Activated CD4-positive, alpha-beta T cell treated with anti-CD3 and anti-CD28 coated beads, Interleukin-2, amount 50 U/mL, for 1 hour (primary cell): ENCODE results near the gene BUD31.

Experiments
- DNase-seq: peaks from one replicate; pipeline ENCODE4 v3.0.0-alpha.2; 2020

The BUD31 gene

GRCh38 chr7:99438573-99439480 is 30.1 kb downstream of the BUD31 start, which contains the start of the genes CPSF4 and PTCD1:
Gene CPSF4 (plus strand): TSS chr7:99438943. CDS start chr7:99439083, 140 bp downstream.
Gene PTCD1 (minus strand): TSS chr7:99438798. CDS start chr7:99435242, 3,556 bp downstream.
- DNase-seq, result peak; percentile 86

GRCh38 chr7:99440195-99440594 is 31.4 kb downstream of the BUD31 start:
- no peak for DNase-seq

DNA sequence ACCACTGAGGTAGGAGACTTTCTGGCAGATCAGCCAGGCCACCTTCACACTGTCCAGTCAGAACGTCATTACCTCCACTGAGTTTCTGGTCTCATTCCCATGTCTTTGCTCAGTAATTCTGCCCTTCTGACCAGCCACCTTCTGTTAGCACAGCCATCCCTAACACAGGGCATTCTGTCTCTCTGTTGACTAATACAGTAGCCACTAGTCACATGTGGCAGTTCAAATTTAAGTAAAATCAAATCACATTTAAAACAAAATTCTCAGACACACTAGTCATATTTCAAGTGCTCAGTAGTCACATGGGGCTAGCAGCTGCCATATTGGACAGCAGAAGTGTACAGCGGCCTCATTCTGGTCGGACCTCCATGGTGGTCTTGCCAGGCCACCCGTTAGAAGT is 37.3 kb downstream of the BUD31 start:
- no peak for DNase-seq

DNA sequence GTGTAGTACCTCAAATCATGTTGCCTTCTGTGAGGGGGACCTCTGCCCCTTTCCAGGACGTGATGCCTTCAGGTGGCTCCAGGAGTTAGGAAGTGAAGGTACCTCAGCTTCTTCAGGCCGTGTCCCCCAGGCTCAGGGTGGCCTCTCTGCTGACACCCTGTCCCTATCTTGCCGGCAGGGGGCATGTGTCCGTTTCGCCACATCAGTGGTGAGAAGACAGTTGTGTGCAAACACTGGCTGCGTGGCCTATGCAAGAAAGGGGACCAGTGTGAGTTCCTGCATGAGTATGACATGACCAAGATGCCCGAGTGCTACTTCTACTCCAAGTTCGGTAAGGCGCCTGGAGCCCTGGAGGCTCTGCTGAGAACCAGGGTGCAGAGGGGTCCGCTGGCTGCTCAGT is 39.2 kb downstream of the BUD31 start:
- no peak for DNase-seq

DNA sequence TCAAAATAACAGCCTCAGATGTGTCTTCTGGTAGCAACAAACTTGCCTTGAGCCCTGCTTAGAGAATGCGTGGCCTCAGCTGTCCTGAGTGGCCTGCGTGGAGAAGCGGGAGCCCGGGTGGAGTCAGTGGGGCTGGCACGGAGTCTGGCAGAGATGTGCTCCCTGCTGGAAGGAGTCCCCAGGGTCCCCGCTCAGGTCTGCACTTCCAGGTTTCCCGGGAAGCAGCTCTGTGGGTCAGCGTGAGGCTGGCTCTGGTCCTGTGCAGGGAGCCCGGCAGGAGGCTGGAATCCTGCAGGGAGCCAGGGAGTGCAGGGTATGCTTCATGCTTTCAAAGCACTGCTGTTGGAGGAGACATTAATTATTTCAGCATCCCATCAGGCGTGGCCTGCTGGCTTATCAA is 40.1 kb downstream of the BUD31 start:
- no peak for DNase-seq

- no peak for DNase-seq
Measured at GRCh38 chr7:99449326-99449725, 40.6 kb downstream of the BUD31 start.

DNA sequence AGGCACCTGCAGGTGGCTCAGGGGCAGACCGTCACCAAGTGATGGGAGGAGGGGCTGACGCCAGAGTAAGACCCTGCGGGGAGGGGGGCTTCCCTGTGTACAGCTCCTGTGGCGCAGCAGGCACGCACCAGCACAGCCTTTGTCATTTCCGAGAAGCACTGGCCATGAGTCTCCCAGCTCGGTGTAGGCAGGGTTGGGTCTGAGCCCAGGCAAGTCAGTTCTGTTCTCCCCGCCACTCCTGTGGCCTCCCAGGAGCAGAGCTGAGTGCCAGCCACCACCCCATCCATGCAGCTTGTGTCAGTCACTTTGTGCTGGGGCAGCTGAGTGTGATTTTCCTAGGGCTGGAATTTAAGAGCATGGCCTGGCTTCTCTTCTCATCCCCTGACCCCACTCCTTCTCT is 43.2 kb downstream of the BUD31 start:
- no peak for DNase-seq

DNA sequence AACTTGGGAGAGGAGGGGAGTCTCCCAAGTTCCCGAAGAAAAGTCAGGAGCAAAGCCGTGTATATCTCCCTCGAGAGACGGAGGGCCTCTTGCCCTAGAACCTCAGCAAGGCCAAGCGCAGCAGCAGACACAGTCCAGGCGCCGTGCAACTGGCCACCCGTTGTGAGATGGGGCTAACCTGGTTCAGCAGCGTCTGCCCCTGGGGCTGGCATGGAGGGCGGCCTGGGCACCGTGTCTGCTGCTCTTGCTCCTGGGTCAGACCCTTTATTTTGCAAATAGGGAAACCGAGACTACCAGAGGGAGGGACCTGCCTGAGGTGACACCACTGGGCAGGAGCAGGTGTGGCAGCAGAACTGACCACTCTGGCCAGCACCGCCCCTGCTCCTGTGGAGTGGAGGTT is 43.8 kb downstream of the BUD31 start:
- no peak for DNase-seq

DNA sequence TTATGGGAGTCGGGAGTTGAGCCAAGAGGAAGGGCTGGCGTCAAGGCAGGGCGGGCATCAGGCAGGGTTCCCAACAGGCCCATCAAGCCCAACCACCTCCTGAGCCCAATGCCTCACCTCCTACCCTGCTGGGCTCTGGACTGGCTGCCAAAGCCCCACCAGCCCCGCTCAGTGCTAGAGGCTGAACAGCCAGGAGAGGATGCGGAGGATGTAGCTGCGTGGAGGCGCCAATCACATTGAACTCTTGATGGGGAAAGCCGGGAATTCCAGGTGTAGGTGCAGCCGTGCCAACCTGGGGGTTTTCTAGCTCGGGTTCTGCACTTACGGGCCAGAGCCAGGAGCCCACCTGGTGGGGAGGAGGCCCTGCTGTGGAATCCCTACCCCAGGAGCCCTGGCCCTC is 44.3 kb downstream of the BUD31 start:
- DNase-seq, result no peak

DNA sequence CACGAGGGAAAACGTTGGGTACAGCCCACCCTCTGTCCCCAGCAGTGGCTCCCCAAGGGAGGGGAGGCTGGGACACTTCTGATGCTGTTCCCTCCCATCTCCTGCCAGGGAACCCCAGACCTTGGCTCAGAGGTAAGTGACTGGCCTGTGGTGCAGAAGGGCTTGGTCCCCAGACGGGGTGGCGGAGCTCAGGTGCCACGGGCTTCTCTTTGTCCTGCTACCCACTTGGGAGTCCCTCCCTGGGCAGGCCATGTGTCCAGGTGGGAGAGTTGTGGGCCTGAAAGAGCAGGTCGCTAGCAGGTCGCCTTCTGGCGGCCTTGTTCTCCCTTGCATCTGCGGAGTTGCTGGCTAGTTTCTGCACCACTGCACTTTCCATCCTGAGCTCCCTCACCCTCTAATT is 47.1 kb downstream of the BUD31 start:
- no peak for DNase-seq

DNA sequence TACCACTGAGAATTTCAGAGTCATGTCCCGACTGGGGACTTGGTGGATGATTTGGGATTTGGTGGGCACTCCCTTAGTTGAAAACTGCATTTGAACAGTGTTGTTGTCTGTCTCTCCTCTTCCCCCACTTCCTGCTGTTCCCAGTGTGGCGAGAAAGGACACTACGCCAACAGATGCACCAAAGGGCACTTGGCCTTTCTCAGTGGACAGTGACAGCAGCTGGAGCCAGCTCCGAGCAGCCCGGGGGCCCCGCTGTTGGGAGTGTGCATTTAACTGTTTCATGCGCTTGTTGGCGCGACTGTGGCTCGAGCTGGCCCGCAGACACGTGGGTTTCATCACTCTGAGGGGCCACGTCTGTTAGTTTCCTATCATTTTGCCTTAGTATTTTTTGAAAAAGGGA is 47.5 kb downstream of the BUD31 start:
- DNase-seq, result no peak

- no peak for DNase-seq
Measured at GRCh38 chr7:99457050-99457649, 48.4 kb downstream of the BUD31 start.

- no peak for DNase-seq
Measured at GRCh38 chr7:99457650-99458493, 49.1 kb downstream of the BUD31 start.

DNA sequence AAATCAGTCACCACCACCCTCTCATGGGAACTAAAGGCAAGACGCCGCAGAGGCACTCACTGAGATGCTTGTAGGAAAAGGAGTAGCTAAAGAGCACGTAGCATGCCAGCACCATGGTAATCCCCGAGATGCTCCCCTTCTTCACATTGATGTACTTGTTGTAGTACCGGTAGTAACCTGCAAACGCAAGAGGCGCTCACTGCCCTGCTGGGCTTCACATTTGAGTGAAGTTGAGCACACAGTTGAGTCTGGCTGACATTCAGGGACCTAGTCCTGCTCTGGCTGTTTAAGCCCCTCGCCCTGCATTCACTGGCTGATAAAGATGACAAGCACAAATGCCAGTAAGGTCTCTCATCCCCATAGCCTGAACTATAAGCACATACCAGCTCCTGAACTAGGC is 50.3 kb downstream of the BUD31 start:
- no peak for DNase-seq

DNA sequence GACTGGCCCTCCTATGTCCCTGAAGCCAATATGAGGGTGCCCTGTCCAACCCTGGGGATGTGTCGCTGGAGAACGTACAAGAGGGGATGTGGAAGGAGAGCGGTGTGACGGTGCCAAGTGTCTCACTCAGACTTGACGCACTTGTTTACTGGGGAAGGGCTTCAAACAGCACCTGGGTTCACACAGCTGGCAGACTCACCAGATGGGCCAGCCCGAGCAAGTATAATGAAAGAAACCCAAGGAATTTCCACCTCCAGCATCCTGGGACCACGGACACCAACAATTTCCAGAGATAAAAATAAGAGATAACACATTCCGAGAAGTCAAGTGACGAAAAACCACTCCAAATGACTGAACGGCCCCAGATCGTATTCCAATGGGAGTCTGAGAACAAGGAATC is 51.9 kb downstream of the BUD31 start:
- no peak for DNase-seq

GRCh38 chr7:99461221-99461620 is 52.5 kb downstream of the BUD31 start:
- no peak for DNase-seq

- DNase-seq, result no peak
Measured at GRCh38 chr7:99465421-99465768, 56.6 kb downstream of the BUD31 start.

GRCh38 chr7:99468336-99468918 is 59.7 kb downstream of the BUD31 start:
- no peak for DNase-seq
